Articular chondrocyte of knee joint (primary cell): ENCODE measurements around the gene POTEH. TPM values are rescaled to one million over a fixed set of nuclear protein-coding genes. Genes with fewer than 3 reads are reported as not detected.

Experiments
- small RNA-seq: library from RNA; depleted of rRNA; stranded (forward); fragments of <200 nt; gene quantifications from one replicate; pipeline ENCODE3, GENCODE V24; 2012
- total RNA-seq: library from RNA; depleted of rRNA; stranded (reverse); fragments of >200 nt; gene quantifications from 2 replicates; pipeline ENCODE4 v1.2.3, GENCODE V29; 2012

The POTEH gene
- total RNA-seq: not detected in 2 replicates

GRCh38 chr22:15689749-15690125, at the start of gene POTEH:
TSS of gene POTEH (plus strand) at chr22:15690026. CDS start at chr22:15690078, 52 bp downstream.

Small RNAs within 50 kb of the gene (small RNA-seq; reads per million reads assigned to genes)
- not detected for gene RNU6-816P

Other genes with a start within 250 kb of the POTEH start
- not detected in 2 replicates for gene OR11H1, start 161.8 kb upstream of the POTEH start, total RNA-seq